ENCODE data around the gene KMT2E. TPM values are rescaled to one million over a fixed set of nuclear protein-coding genes. Genes with fewer than 3 reads are reported as not detected.
"Not testable (repeated sequence)": the region's sequence is repeated elsewhere in the genome, so short reads cannot be mapped to it uniquely, and the experiment has no call there.

Gene KMT2E
- total RNA-seq, 1 donor from 2014 or later = 62.5 TPM

DNA sequence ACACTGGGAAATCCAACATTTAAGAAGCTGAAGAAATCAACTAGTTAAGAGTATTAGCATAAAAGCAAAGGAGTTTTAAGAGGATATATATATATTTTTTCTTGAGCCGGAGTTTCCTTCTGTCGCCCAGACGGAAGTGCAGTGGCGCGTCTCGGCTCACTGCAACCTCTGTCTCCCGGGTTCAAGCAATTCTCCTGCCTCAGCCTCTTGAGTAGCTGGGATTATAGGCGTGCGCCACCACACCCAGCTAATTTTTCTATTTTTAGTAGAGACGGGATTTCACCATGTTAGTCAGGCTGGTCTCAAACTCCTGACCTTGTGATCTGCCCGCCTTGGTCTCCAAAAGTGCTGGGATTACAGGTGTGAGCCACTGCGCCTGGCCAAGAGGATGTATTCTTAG lies 8.5 kb upstream of the KMT2E start:
- H3K4me2 ChIP-seq (ENCODE audit: low read length); H3K36me3 Mint-ChIP-seq (ENCODE audit: low read depth, unreplicated experiment); H3K9me3 ChIP-seq (ENCODE audit: insufficient read depth, low read depth, low read length); DNase-seq (ENCODE audit: low read depth); H3K27me3 Mint-ChIP-seq (ENCODE audit: low read depth, unreplicated experiment); H3K79me2 ChIP-seq (ENCODE audit: insufficient read depth, low read length); H3K9me3 Mint-ChIP-seq (ENCODE audit: unreplicated experiment); H3K4me3 Mint-ChIP-seq (ENCODE audit: unreplicated experiment); H3K27ac ChIP-seq (ENCODE audit: low read depth, low read length); H3K27me3 ChIP-seq (ENCODE audit: insufficient read depth, low read length); H3K9ac ChIP-seq (ENCODE audit: low read length); FAIRE-seq; H3K4me3 ChIP-seq (ENCODE audit: insufficient read depth, low read depth, low read length); H3K36me3 ChIP-seq (ENCODE audit: insufficient read depth, low read length); H2AFZ ChIP-seq (ENCODE audit: low read depth, low read length): not testable (repeated sequence)
- peaks cover 44% of the 10 kb centered on the region for H3K4me1 Mint-ChIP-seq (ENCODE audit: low read depth, unreplicated experiment)
- Histone ChIP-seq H3K4me1 (ENCODE audit: insufficient read depth, low read length) (peaks cover 37% of the 10 kb centered on the region), H4K20me1 (ENCODE audit: insufficient read depth, low read length) (peaks cover 99% of the 10 kb centered on the region)
- H3K27ac Mint-ChIP-seq (ENCODE audit: unreplicated experiment) = peak overlapping the region; percentile 9

DNA sequence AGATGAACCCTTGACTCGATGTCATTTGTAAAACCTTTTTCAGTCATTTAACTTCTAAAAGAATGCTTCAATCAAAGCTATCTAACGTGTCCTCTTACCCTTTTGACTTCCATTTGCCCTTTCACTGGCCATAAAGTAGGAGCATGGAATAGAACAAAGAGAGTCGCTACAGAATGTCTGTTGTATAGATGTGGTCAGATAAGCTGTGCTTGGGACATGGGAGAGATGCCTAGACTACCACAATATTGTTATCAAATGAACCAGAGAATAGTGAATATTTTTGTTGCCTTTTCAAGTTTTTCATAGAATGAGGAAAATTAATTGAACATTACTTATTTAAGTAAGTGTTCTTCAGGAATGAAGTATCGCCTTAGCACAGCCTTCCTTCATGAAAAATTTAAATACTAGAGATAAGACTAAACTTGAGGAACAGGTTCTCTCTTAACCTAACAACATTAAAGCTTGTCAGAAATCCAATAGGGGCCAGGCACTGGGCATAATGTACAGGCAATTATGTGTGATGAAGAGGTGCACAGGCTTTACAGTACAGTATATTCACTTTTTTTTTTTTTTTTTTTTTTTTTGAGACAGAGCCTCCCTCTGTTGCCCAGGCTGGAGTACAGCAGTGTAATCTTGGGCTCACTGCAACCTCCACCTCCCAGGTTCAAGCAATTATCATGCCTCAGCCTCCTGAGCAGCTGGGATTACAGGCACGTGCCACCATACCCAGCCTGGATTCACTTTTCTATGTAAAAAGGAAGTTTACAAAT lies 7.5 kb upstream of the KMT2E start:
- Mint-ChIP-seq H3K4me1 (ENCODE audit: low read depth, unreplicated experiment) (peaks cover 35% of the 10 kb centered on the region), H3K27ac (ENCODE audit: unreplicated experiment) (peak overlapping the region; percentile 26), H3K36me3 (ENCODE audit: low read depth, unreplicated experiment) (no peaks in the 10 kb centered on the region), H3K9me3 (ENCODE audit: unreplicated experiment) (no peaks in the 10 kb centered on the region), H3K27me3 (ENCODE audit: low read depth, unreplicated experiment) (no peaks in the 10 kb centered on the region), H3K4me3 (ENCODE audit: unreplicated experiment) (peak overlapping the region; percentile 50)
- no peak overlapping the region for H3K4me3 ChIP-seq (ENCODE audit: insufficient read depth, low read depth, low read length)
- peaks cover 99% of the 10 kb centered on the region for H4K20me1 ChIP-seq (ENCODE audit: insufficient read depth, low read length)
- peaks cover 3% of the 10 kb centered on the region for H3K36me3 ChIP-seq (ENCODE audit: insufficient read depth, low read length)
- H3K9me3 ChIP-seq (ENCODE audit: insufficient read depth, low read depth, low read length) = no peaks in the 10 kb centered on the region
- no peak overlapping the region for H3K9ac ChIP-seq (ENCODE audit: low read length)
- no peak for FAIRE-seq
- peaks cover 33% of the 10 kb centered on the region for H3K4me1 ChIP-seq (ENCODE audit: insufficient read depth, low read length)
- H3K27me3 ChIP-seq (ENCODE audit: insufficient read depth, low read length) = no peaks in the 10 kb centered on the region
- H3K27ac ChIP-seq (ENCODE audit: low read depth, low read length) = peak overlapping the region; percentile 1
- no peak for DNase-seq (ENCODE audit: low read depth)
- H3K79me2 ChIP-seq (ENCODE audit: insufficient read depth, low read length) = no peaks in the 10 kb centered on the region
- TF ChIP-seq, protein P1, sequence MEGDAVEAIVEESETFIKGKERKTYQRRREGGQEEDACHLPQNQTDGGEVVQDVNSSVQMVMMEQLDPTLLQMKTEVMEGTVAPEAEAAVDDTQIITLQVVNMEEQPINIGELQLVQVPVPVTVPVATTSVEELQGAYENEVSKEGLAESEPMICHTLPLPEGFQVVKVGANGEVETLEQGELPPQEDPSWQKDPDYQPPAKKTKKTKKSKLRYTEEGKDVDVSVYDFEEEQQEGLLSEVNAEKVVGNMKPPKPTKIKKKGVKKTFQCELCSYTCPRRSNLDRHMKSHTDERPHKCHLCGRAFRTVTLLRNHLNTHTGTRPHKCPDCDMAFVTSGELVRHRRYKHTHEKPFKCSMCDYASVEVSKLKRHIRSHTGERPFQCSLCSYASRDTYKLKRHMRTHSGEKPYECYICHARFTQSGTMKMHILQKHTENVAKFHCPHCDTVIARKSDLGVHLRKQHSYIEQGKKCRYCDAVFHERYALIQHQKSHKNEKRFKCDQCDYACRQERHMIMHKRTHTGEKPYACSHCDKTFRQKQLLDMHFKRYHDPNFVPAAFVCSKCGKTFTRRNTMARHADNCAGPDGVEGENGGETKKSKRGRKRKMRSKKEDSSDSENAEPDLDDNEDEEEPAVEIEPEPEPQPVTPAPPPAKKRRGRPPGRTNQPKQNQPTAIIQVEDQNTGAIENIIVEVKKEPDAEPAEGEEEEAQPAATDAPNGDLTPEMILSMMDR (IDR thresholded peaks at IDR 0.05; ENCODE audit: insufficient read depth, low read depth, low read length) = no peak
- no peak for TF ChIP-seq EZH2 (IDR thresholded peaks at IDR 0.05; ENCODE audit: insufficient read depth, low read length)
- peak overlapping the region; percentile 3 for H3K4me2 ChIP-seq (ENCODE audit: low read length)
- H2AFZ ChIP-seq (ENCODE audit: low read depth, low read length) = no peak overlapping the region

DNA sequence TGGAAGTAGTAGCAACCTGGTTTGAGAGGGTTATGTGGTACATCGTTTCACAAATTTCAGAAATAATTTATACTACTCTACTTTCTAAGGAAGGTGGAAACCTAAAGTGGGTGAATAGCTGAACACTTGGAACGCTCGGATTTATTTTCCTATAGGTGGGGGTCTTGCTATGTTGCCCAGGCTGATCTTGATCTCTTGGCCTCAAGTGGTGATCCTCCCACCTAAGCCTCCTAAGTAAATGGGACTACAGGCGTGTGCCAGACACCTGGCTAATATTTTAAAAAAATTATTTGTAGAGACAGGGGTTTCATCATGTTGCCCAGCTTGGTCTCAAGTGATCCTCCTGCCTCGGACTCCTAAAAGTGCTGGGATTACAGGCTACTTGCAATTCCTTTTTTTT lies 6.7 kb upstream of the KMT2E start:
- FAIRE-seq (no peak), DNase-seq (ENCODE audit: low read depth) (no peak)
- H3K79me2 ChIP-seq (ENCODE audit: insufficient read depth, low read length) = no peaks in the 10 kb centered on the region
- peak overlapping the region; percentile 3 for H3K4me2 ChIP-seq (ENCODE audit: low read length)
- Mint-ChIP-seq H3K9me3 (ENCODE audit: unreplicated experiment) (no peaks in the 10 kb centered on the region), H3K4me3 (ENCODE audit: unreplicated experiment) (no peak overlapping the region), H3K27ac (ENCODE audit: unreplicated experiment) (no peak overlapping the region), H3K4me1 (ENCODE audit: low read depth, unreplicated experiment) (peaks cover 30% of the 10 kb centered on the region), H3K36me3 (ENCODE audit: low read depth, unreplicated experiment) (peaks cover 2% of the 10 kb centered on the region), H3K27me3 (ENCODE audit: low read depth, unreplicated experiment) (no peaks in the 10 kb centered on the region)
- H4K20me1 ChIP-seq (ENCODE audit: insufficient read depth, low read length) = peaks cover 96% of the 10 kb centered on the region
- TF ChIP-seq, protein P1 (IDR thresholded peaks at IDR 0.05; ENCODE audit: insufficient read depth, low read depth, low read length) = no peak
- TF ChIP-seq EZH2 (IDR thresholded peaks at IDR 0.05; ENCODE audit: insufficient read depth, low read length) = no peak
- H3K27ac ChIP-seq (ENCODE audit: low read depth, low read length) = no peak overlapping the region
- H3K27me3 ChIP-seq (ENCODE audit: insufficient read depth, low read length) = no peaks in the 10 kb centered on the region
- no peaks in the 10 kb centered on the region for H3K9me3 ChIP-seq (ENCODE audit: insufficient read depth, low read depth, low read length)
- H3K4me1 ChIP-seq (ENCODE audit: insufficient read depth, low read length) = peaks cover 33% of the 10 kb centered on the region
- no peak overlapping the region for H3K9ac ChIP-seq (ENCODE audit: low read length)
- H2AFZ ChIP-seq (ENCODE audit: low read depth, low read length) = no peak overlapping the region
- H3K36me3 ChIP-seq (ENCODE audit: insufficient read depth, low read length) = peaks cover 3% of the 10 kb centered on the region
- no peak overlapping the region for H3K4me3 ChIP-seq (ENCODE audit: insufficient read depth, low read depth, low read length)
